T follicular helper cell (primary cell): Measurements from ENCODE around the gene R3HCC1L.

ENCODE experiments used
- DNase-seq: peaks from one replicate; pipeline ENCODE4 v3.0.0-alpha.2; 2020; ENCODE audit warnings: low read depth

The R3HCC1L gene

DNA sequence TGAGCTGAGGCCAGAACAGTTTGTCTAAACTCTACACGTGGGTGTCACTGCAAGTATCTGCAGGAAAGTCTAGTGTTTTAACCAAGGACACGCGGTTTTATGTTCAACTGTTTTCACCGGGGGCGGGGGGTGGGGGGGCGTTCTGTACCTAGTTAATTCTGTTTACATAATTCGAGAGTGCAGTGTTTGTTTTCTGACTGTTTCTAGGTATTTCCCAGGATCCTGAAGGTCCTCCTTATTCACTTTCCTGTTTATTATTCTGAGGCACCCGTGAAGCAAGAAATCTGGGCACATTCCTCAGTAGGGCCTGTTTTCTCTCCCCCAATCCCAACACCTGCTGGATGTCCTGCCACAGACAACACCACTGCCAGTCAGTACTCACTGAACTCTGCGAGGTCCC is 125.9 kb downstream of the R3HCC1L start:
- no peak for DNase-seq

DNA sequence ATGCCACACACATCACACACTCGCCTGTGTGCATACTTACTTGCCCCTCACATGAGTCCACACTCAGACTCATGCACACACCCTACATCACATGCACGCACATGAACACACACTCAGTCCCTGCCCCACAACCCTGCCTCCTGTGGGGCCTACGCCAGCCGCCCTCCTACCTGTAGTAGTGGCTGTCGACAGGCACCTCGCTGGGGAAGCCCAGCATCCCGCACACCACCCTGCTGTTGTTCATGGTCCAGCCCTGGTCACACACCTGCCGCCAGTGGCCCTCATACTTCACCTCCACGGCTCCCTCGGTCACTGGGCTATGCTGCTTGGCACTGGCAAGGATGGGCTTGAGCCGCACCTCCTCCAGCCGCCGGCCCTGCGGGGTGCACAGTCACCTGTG is 126.3 kb downstream of the R3HCC1L start:
- DNase-seq = no peak

DNA sequence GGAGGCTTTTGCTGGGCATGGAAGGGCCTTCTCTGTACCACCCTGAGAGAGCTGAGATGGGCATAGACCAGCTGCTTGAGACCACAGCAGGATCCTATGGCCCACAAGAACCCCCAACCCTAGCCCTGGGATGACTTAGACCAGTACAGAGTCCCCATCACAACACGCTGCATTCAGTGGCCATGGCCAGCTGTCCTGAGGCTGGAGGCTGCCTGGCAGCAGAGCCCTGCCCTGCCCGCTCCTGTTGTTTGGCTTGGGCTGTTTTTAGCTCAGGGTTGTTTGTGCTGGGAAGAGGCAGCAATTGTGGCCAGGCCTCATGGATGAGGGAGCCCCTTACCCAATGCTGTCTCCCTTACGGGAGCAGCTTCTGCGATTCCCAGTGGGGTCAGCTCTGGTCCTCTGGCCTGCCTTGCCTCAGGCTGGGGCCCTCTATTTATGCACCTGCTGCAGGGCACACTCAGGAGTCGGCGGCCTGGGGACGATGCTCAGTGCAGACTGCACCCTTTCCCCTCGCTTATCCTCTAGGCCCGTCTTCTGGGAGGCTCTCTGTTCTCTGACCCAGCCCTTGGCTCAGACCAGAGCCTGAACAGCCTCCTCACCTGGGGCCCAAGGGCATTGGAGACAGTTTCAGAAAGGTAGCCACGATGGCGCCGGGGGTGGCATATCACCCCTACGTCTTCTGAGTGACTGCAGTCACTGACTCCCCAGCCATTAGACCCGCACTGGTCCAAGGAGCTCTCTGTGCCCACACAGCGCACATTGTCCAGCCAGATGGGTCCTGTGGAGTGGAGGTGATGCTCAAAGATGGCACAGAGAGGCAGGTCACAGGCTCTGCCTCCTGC is 127.2 kb downstream of the R3HCC1L start:
- DNase-seq = no peak

DNA sequence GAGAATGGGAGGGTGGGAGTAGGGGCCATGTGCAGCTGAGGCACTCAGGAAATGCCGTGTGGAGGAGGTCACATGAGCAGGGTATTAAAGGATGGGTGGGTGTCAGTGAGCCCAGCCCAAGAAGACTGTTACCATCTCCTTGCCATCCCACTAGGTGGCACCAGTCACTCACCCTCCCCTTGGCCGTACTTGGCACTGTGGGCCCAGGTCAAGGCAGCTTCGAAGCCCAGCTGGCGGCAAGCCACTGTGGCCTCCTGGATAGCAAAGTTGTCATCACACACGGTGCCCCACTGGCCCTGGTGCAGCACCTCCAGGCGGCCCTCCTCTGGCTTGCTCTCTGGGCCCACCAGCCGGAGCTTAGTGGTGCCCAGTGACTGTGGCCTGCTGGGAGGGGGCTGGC is 128.1 kb downstream of the R3HCC1L start:
- DNase-seq = no peak

DNA sequence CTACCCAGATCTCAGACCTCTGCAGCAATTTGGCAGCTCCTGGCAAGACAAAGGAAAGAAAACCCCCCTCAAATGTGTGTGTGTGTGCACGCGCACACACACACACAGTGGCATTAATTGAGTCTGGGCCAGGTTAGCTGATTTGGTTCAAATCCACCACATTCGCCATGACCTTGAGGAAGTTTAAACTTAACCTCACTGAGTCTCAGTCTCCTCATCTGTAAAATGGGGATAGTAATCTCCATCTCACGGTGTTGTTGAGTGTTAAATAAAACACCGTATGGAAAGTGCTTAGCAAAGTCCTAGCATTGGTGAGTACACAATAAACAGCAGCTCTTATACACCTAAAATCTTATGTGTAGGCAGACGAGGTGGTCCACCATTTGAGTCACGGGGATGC is 128.6 kb downstream of the R3HCC1L start:
- DNase-seq = no peak

DNA sequence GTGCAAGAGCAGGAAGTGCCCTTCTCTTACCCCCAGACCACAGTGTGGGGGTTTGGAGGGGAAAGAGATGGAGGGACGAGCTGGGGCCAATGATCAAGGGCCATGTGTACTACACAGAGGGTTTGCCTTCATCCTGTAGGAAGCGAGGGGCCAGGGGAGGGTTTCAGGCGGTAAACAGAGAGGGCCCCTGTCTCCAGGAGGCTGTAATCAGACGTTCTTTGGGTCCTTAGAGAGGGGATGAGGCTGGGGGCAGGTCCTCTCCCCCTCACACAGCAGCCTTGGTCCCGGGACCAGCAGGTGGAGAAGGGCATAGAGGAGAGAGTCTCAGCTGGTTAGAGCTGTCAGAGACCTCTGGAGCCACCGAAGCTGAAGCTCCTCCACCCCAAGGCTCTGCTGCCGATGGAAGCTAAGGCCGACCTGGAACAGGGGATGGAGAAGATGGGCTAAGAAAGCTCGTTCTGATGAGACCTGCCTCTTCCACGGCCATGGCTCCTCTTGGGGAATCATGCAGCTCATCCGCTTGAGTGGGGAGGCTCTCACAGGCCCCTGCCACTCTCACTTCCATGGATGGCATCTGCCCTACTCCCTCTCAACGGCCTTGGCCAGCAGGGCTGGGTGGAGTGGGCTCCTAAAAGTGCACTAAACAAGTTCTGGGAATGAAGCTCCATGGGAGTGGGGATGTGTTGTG is 130.1 kb downstream of the R3HCC1L start:
- DNase-seq = no peak

DNA sequence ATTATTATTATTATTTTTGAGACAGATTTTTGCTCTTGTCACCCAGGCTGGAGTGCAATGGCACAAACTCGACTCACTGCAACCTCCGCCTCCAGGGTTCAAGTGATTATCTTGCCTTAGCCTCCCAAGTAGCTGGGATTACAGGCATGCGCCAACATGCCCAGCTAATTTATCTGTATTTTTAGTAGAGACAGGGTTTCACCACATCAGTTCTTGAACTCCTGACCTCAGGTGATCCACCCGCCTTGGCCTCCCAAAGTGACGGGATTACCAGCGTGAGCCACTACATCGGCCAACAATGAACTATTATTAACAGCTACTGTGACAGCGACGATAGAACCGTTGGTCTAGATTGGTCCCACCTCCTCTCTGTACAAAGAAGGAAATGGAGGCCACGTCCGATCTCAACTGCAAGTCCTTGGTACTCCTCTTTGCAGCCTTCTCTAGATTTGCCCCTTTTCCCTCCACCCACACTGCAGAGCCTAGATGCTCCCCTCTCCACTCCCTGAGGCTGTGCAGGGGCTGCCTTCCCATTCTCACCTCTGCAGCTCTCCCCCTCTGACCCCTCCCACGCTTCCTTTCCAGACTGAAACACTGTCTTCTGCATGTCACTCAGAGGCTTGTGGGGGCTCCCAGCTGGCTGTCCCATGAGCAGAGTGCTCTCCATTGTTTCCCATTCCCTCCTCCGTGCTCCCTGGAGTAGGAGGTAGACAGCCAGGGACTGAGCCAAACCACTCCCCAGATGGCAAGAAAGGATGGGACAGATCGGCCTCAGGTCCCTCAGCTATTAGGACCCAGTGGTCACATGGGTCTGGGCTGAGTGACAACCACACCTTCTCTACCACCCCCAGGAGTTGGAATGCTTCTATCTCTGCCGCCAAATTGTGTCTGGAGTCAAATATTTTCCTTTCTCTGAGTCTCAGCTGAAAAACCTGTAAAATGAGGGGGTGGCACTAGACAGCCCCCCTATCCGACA is 131.2 kb downstream of the R3HCC1L start:
- no peak for DNase-seq

DNA sequence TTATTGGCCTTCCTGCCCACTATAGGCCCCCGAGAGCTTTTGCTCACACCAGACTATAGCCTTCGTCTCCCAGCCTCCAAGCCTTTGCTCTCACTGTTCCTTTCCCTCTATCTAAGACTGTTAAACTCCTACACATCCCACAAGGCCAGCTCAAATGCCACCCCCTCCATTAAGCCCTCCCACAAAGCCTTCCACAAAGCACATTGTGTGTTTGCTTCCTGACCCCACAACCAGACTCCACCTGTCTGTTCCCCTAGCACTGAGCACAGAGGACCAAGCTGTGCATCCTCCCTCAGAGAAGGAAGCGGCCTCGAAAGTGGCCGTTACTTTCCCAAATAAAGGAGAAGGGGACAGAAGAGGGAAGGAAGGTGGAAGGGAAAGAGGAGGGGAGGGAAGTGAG is 132.2 kb downstream of the R3HCC1L start:
- DNase-seq = no peak

DNA sequence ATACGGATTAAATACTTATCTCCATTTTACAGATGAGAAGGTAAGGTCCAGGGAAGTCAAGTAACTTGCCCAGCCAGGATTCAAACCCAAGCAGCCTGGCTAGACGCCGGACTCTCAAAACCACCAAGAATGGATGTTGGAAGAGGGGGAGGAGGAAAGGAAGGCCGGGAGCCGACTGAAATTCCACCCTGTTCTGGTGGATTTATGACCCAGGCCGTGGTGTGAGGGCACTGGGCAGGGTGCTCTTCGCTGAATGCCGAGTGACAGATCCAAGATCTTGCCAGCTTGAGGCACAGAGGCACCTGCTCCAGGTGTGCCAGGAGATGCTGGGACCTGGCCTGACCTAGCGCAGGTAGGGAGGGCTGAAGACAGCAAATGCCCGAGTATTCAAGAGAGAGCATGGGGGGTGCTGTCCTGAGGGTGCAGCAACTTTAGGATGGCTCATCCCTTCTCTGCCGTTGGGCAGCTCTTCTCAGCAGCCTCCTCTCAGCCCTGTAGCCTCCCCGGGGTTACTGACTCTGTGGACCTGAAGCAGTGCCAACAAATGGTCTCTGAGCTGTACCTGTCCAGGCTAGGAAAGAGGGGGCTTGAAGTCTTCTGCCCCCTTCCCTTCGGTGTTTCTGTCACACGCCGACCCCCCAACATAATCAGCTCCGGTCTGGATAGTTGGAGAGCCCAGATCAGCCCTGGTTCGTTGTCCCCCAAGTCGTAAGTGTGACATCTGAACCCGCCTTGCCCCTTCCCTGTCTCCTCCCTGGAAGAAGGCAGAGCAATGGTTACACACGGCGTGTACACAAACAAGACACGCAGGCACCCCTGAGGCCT is 132.8 kb downstream of the R3HCC1L start:
- no peak for DNase-seq

DNA sequence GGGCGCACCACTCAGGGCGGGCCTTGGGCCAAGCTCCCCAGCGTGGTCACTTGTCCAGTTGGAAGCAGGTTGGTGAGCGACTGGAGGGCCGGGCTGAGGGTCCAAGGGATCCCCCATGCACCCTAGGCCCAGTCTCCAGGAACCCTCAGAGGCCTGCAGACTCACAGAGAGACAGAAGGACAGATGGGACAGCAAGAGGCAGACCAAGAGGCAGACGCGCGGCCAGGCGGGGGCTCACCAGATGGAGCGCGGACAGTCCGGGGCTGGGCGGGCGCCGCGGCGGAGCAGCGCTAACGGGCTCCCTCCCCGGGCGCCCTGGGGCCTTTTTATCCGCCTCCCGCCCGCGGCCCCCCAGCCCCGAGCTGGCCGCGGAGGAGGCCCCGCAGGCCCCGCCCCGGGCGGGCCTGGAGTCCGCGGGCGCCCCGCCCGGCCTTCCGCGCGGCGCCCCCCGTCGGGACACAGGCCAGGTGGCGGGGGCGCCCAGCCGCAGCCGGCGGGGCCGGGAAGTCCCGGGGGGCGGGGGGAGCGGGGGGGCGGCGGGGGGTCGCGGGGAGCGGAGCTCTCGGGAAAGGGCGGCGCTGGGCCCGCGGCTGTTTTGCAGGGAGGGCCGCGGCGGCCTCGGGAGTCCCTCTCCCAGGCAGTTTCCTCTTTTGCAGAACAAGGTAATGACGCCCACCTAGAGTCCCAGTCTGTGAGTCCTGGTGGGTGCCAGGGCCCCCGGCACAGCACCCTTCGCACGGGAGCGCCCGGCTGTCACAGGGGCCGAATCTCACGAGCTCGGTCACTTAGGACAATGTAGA is 133.6 kb downstream of the R3HCC1L start, which contains the start of gene LOXL4:
Gene LOXL4 (minus strand): TSS at position 301 of the 800 bp plus-strand sequence. CDS start 5,175 bp downstream, outside the sequence.
- no peak for DNase-seq

DNA sequence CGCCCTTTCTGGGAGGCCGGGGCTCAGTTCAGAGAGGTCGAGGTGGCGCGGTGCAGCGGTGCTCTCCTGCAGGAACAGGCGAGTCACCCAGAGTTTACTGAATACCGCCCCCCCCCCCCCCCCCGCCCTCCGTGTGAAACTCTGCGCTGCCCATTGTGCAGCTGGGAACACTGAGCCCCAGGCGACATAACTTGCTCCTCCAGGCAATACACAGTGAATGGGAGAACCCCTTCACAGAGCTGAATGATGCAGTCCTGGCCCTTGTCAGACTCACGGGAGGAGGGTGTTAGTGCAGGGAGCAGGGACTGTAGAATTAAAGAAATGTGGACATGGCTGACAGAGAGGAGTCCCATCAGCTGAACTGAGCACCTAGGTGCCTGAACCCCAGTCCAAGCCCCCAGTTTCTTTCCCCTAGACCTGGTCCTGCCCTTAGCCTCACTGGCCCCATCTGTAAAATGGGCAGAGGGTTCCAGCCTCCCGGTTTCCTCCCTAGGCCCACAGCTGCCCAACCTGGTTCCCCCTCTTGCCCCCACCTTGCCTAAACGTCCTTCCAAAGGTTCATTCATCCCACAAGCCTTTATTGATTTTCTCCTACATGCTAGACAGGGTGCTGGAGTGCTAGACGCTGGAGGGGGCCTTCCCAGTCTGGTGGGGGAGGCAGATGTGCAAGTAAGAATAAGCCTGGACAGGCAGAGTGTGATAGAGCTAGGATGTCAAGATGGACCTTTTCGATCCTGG is 134.4 kb downstream of the R3HCC1L start:
- no peak for DNase-seq

DNA sequence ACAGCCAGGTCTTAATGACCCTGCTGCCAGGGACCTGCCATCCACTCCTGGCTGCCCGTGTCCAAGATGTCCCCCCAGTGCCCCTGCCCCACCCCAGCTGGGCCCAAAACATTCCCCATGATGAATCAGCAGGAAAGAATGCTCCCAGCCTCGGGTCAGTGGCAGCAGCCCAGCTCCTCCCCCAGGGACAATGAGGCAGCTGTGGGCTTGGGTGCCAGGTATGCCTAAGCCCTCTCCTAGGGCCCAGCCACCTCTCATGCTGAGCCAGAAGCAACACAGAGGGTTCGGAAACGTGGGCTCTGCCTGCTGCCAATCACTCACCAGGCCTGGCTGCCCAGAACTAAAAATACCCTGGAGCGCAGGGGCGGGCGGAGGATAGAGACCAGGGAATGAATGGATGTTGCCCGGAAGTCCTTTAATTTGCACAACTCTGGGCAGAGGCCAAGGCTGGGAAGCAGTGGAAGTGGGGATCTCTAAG is 135.0 kb downstream of the R3HCC1L start:
- no peak for DNase-seq

DNA sequence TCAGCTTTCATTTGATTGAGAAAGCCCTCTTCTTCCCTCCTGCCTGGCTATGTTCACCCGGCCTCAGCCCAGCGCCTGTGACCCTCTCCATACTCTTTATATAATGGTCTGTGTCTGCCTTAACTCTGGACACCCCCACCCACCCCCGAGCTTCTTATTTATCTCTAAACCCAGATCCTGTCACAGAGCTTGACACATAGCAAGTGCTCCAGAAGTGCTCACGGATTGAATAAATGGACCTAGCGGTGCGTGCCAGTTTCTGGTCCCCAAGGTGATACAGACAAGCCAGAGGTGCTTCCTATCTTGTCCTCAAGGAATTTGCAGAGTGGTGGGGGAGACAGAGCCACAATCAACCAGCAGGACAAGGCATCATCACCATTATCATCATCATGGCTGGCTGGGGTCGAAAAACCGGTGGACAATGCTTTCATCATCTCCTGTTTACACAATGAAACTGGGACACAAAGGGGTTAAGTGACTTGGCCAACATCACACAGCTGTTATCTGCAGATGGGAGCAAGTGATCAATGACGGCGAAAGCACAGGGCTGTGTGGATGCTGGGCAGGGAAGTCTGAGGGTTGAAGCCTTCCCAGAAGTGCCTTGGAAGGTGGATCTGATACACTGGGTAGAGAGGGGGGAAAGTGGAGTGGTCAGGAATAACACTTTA is 135.8 kb downstream of the R3HCC1L start:
- no peak for DNase-seq

DNA sequence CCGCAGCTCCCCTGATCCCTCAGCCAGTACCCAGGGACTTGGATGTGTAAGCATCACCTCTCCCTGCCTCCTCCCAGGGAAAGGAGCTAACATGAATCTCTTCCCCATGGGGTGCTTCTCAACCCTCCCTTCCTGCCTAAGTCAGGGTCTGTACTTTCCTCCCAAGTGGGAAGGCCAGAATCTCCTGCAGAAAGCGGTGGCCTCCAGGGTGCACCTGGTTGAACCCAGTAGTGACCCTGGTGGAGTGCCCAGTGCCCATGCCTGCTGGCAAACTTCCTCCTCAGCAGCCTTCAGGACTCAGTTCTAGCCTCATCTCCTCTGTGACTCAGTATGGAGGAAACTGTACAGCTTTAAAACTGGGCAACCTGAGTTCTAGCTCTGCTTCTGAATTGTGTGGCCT is 136.3 kb downstream of the R3HCC1L start:
- no peak for DNase-seq

DNA sequence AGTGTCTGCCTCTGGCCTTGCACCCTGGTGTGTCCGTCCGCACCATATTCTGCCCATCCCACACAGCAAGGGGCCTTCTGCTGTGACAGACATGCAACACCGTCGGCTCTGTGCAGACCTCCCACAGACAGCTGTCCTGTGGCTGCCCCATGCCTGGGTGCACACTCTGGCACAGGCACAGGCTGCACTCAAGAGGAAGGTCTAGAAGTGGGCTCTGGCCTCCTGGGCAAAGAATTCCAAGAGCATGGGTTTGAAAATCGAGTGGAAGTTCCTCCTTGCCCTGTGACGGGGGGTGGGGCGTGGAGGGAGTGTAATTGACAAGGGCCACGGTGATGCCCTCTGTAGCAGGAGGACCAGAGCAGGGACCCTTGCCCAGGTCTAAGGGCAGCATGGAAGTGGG is 137.8 kb downstream of the R3HCC1L start:
- DNase-seq = no peak

DNA sequence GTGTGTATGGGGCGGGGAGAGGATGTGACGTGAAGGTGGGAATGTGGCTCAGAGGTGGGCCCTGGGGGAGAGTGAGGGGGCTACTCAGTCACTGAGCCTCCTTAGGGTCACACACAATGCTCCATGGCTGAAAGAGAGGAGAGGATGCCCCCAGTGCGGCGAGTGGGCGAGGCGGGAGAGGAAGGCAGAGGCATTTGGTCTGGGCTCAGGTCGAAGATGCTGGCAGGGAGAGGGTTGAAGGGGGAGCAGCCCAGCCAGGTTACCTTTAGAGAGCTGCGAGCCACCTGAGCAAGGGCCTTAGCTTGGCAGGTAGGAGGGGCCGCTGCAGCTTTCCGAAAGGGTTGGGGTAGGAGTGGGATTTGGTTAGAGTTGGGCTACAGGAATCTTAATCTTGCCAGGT is 138.2 kb downstream of the R3HCC1L start:
- no peak for DNase-seq

DNA sequence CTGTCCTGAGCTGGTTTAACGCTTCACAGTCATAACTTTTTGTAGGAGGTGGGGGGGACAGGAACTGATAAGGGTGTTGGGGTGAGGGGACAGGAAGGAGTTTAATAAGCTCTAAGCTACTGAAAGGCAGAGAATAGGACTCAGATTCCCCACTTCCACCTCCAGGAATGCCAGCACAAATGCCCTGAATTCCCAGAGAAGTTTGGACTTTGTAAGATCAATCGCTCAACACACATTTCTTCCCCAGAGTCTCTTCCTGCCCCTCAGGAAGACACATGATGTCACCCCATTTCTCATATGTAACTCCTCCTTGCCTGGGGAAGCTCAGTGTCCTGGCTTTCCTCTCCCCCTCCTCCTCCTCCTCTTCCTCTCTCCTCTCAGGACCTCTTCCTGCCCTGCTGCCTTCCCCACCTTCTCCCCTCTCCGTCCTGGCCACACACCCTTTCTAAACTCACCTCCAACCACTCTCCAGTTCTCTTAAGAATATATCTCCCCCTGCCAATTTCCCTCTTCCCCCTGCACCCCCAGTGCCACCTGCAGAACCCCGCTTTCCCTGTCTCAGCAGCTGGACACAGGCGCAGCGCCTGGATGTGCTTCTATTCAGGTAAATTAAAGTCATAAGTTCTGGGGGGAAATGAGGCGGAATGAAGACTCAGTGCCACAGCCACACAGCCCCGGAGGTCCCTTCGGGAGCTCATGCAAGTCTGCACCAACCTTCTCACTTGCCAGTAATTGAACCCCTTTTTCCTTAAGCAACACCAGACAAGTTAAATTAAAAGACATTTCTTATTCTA is 138.8 kb downstream of the R3HCC1L start:
- DNase-seq = no peak

DNA sequence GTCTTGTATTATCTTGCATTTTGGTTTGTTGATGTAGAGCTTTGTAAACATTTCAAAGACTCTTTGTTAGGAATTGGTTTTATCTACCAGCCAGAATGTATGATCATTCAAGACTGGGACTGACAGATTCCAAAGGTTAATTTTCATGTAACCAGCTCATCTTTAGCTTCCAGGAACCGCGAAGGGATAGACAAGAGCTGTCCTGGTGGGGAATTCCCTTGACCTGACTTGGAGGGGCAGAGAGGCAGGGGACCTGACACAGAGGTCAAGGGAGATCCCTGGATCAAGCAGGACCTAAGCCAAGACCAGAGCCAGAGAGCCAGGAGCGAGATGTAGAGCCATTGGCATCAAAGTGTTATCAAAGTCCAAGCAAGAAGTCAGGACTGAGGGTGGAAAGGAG is 140.1 kb downstream of the R3HCC1L start:
- no peak for DNase-seq
